Measurements from ENCODE around the gene TENT4A. TPM values are rescaled to one million over a fixed set of nuclear protein-coding genes. Genes with fewer than 3 reads are reported as not detected.
A peak's percentile ranks its signal among the peaks of the same experiment; 100 is the strongest.

Gene TENT4A
- total RNA-seq, 1 experiment from 2014 or later: 29.2 TPM

- POLR2A ChIA-PET: no interaction called here
- Mint-ChIP-seq H3K4me1 (peaks cover 59% of the 10 kb centered on the region), H3K36me3 (no peaks in the 10 kb centered on the region), H3K4me3 (no peak overlapping the region), H3K27me3 (ENCODE audit: low read depth) (no peaks in the 10 kb centered on the region), H3K9me3 (no peaks in the 10 kb centered on the region), H3K27ac (0 out of 2 replicates have a peak overlapping the region, but pooled peaks have one; percentile 2)
- CTCF ChIA-PET: interaction anchor here (0.7 to 2.7 kb wide), 2 partner anchors 8 to 35 kb away, joined by 3 to 8 read pairs; no protein-coding TSS in a partner anchor
- ATAC-seq (no peak), DNase-seq (ENCODE audit: low spot score) (no peak)
- TF ChIP-seq ATF6 (CRISPR knock-in tag; IDR thresholded peaks at IDR 0.05) (no peak), PRDM15 (CRISPR knock-in tag; IDR thresholded peaks at IDR 0.05) (no peak)
These were observed 17.6 kb downstream of the TENT4A start for GRCh38 chr5:6730807-6731206.

GRCh38 chr5:6731465-6732237 is 18.4 kb downstream of the TENT4A start:
- Mint-ChIP-seq H3K27ac (peak overlapping the region; percentile 54; the same call in 1 of the 2 replicates), H3K4me3 (no peak overlapping the region), H3K36me3 (no peaks in the 10 kb centered on the region), H3K9me3 (no peaks in the 10 kb centered on the region), H3K27me3 (ENCODE audit: low read depth) (no peaks in the 10 kb centered on the region), H3K4me1 (peaks cover 51% of the 10 kb centered on the region)
- DNase-seq (ENCODE audit: low spot score) (no peak), ATAC-seq (no peak; the same call in 1 of the 2 replicates)
- ChIA-PET POLR2A (no interaction called here), CTCF (interaction anchor here (0.9 to 2.7 kb wide), 2 partner anchors 14 to 34 kb away, joined by 3 to 8 read pairs; no protein-coding TSS in a partner anchor)
- no peak for TF ChIP-seq MYBL2 (CRISPR knock-in tag; IDR thresholded peaks at IDR 0.05)
- no peak for TF ChIP-seq ZMAT4 (CRISPR knock-in tag; IDR thresholded peaks at IDR 0.05)
- TF ChIP-seq TP53 (CRISPR knock-in tag; IDR thresholded peaks at IDR 0.05): no peak
- TF ChIP-seq ZNF121 (CRISPR knock-in tag; IDR thresholded peaks at IDR 0.05): peak; percentile 55; the same call in 1 of the 2 replicates
- TF ChIP-seq FOXP1 (CRISPR knock-in tag; IDR thresholded peaks at IDR 0.05; ENCODE audit: borderline replicate concordance): no peak
- no peak for TF ChIP-seq ZNF512 (CRISPR knock-in tag; IDR thresholded peaks at IDR 0.05; ENCODE audit: borderline replicate concordance)
- no peak for TF ChIP-seq ESRRA (CRISPR knock-in tag; IDR thresholded peaks at IDR 0.05; ENCODE audit: borderline replicate concordance)

GRCh38 chr5:6732634-6733410 is 19.6 kb downstream of the TENT4A start:
- ChIA-PET POLR2A (no interaction called here), CTCF (no interaction called here)
- ATAC-seq: no peak
- no peak overlapping the region for H3K4me3 Mint-ChIP-seq
- no peak overlapping the region for H3K27ac Mint-ChIP-seq
- no peaks in the 10 kb centered on the region for H3K9me3 Mint-ChIP-seq
- DNase-seq (ENCODE audit: low spot score): no peak
- peaks cover 39% of the 10 kb centered on the region for H3K4me1 Mint-ChIP-seq
- H3K27me3 Mint-ChIP-seq (ENCODE audit: low read depth): no peaks in the 10 kb centered on the region
- H3K36me3 Mint-ChIP-seq: peaks cover 7% of the 10 kb centered on the region
- TF ChIP-seq GABPB1 (CRISPR knock-in tag; IDR thresholded peaks at IDR 0.05) (no peak), AR (CRISPR knock-in tag; IDR thresholded peaks at IDR 0.05) (no peak), ZSCAN18 (CRISPR knock-in tag; IDR thresholded peaks at IDR 0.05) (no peak), TCF7 (CRISPR knock-in tag; IDR thresholded peaks at IDR 0.05; ENCODE audit: low read depth) (no peak), ZNF396 (CRISPR knock-in tag; IDR thresholded peaks at IDR 0.05; ENCODE audit: borderline replicate concordance) (no peak), TEAD1 (CRISPR knock-in tag; IDR thresholded peaks at IDR 0.05) (no peak), ATF3 (CRISPR knock-in tag; conservative IDR thresholded peaks at IDR 0.05) (no peak)

Data from WTC11 (cell line).